Heart left ventricle (tissue), 13 donors: Measurements from ENCODE around the gene ATP6V0C.
"Not testable (repeated sequence)": the region's sequence is repeated elsewhere in the genome, so short reads cannot be mapped to it uniquely, and the experiment has no call there.

Source experiments
- CTCF ChIP-seq, 12 donors: fragments of 200-600 bp; sonication (generic) in 4 of 12; IDR thresholded peaks; one replicate each; pipeline versions ENCODE4 v1.5.0 to v1.8.0; 2018 to 2022; ENCODE audit warnings: antibody characterized with exemption in 12 of 12, mild to moderate bottlenecking in 5 of 12
- POLR2A ChIP-seq, 2 donors: fragments of 450-650 bp; IDR thresholded peaks; one replicate each; pipeline ENCODE4 v1.6.1; 2017; ENCODE audit warnings: antibody characterized with exemption in 2 of 2, mild to moderate bottlenecking in 2 of 2, moderate library complexity in 2 of 2
- donor health status: ischemic (EF 13 %, LVEDD 7.1; RV severe dilation, severe dysfunction).
- donor health status: DM: no; HTN: yes; CAD: no.
- donor health status: DM: no; HTN: no; CAD: no.
- donor health status: ischemic (EF 25% LVEDD 6.9; RV normal size, moderate dysfunction).
- donor health status: ischemic (EF 25% LVEDD 5.7; RV mildly dilated, moderate dysfunction).
- donor health status: ischemic (EF 35%, LVEDD 5.7; RV mildly dilated, moderate dysfunction).
- donor health status: nonischemic (EF 11% LVEDD 7.7; RV severe dilation, severe dysfunction).
- donor health status: DM: yes; HTN: yes; CAD: no.
- donor health status: PGD.
- donor health status: ischemic (EF 29% LVEDD 5.4; RV normal size, mild dysfunction).
- donor health status: nonischemic (EF 23%, LVEDD 6.1; RV moderate dilation, normal function).

GRCh38 chr16:2557150-2557549 lies 43.4 kb downstream of the ATP6V0C start:
- not testable (repeated sequence) for TF ChIP-seq POLR2A, CTCF (IDR thresholded peaks at IDR 0.05)
